Measurements from ENCODE around the gene SP7. TPM values are rescaled to one million over a fixed set of nuclear protein-coding genes. Genes with fewer than 3 reads are reported as not detected.

Gene SP7
- total and polyA plus RNA-seq, 2 experiments from 2014 or later = 0.17 TPM; not detected in 1

DNA sequence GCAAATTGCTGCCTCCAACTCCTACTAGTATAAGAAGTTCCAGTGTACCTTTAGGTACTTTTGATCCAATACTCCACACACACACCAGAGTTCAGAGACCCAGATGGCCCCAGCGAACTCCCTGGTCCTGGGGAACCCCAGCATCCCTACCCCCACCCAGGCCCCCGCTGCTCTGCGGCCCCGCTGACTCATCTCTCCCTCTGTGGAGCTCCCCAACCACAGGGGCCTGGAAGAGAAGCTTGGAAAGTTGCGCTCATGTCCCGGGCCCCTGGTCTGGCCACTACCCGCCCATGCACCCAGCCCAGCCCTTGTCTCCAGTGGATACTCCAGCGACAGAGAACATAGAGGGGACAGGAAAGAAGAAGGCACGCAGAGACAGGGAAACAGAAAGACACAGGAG is 4.2 kb upstream of the SP7 start:
- DNase-seq (ENCODE audit: low spot score) (no peak), ATAC-seq (no peak)
- H3K4me3 Mint-ChIP-seq = no peak overlapping the region
- H3K4me1 Mint-ChIP-seq = peaks cover 21% of the 10 kb centered on the region
- Histone ChIP-seq H3K36me3 (ENCODE audit: insufficient read depth) (no peaks in the 10 kb centered on the region), H3K4me3 (no peak overlapping the region), H3K4me2 (no peak overlapping the region), H3K79me2 (replicated peaks; ENCODE audit: insufficient read depth) (no peaks in the 10 kb centered on the region), H4K20me1 (replicated peaks; ENCODE audit: insufficient read depth) (no peaks in the 10 kb centered on the region), H3F3A (replicated peaks; ENCODE audit: low read depth) (0 out of 2 replicates have a peak, but pooled peaks cover 4% of the 10 kb centered on the region), H3K4me1 (ENCODE audit: insufficient read depth) (peaks cover 34% of the 10 kb centered on the region), H3K9me2 (ENCODE audit: insufficient read depth) (no peaks in the 10 kb centered on the region), H3K27ac (ENCODE audit: low read depth) (no peak overlapping the region), H2AFZ (no peak overlapping the region), H3K27me3 (ENCODE audit: insufficient read depth) (peaks cover 52% of the 10 kb centered on the region)
- no peak for TF ChIP-seq ZNF114 (CRISPR knock-in tag; IDR thresholded peaks at IDR 0.05)
- no peak for TF ChIP-seq NANOG (IDR thresholded peaks at IDR 0.05; ENCODE audit: borderline replicate concordance)
- no peak overlapping the region for H3K27ac Mint-ChIP-seq
- no peaks in the 10 kb centered on the region for H3K9me3 Mint-ChIP-seq
- H3K36me3 Mint-ChIP-seq (ENCODE audit: low read depth) = no peaks in the 10 kb centered on the region
- H3K27me3 Mint-ChIP-seq (ENCODE audit: insufficient read depth, low read depth, poor library complexity) = peaks cover 21% of the 10 kb centered on the region

DNA sequence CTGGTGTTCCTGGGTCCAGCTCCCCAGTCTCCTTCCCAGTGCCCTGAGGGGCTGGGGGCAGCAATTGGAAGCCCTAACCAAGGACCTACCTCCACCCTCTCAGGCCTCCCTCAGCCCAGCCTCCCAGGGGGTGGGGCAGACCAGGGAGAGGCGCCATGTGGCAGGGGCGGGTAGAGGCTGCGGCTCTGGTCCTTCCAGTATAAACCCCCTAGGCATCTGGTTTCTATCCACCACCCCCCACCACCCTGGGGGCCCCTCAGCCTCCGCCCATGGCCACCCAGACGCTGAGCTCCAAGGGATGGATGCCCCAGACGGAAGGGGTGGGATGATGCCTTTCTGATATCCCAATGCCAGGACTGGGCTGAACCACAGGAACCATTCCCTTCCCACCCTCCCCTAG is 2.8 kb upstream of the SP7 start:
- peak overlapping the region; percentile 96 for H2AFZ ChIP-seq
- H3K4me3 ChIP-seq = no peak overlapping the region
- H3K27me3 ChIP-seq (ENCODE audit: insufficient read depth) = peaks cover 46% of the 10 kb centered on the region
- H3K36me3 ChIP-seq (ENCODE audit: insufficient read depth) = no peaks in the 10 kb centered on the region
- H3K27ac ChIP-seq (ENCODE audit: low read depth) = no peak overlapping the region
- Mint-ChIP-seq H3K4me1 (peaks cover 24% of the 10 kb centered on the region), H3K4me3 (no peak overlapping the region), H3K36me3 (ENCODE audit: low read depth) (no peaks in the 10 kb centered on the region), H3K27ac (no peak overlapping the region), H3K27me3 (ENCODE audit: insufficient read depth, low read depth, poor library complexity) (peaks cover 12% of the 10 kb centered on the region), H3K9me3 (no peaks in the 10 kb centered on the region)
- peaks cover 27% of the 10 kb centered on the region for H3K4me1 ChIP-seq (ENCODE audit: insufficient read depth)
- H3K79me2 ChIP-seq (replicated peaks; ENCODE audit: insufficient read depth) = no peaks in the 10 kb centered on the region
- DNase-seq (ENCODE audit: low spot score) (no peak), ATAC-seq (no peak; the same call in 2 of the 3 replicates)
- H3K9me2 ChIP-seq (ENCODE audit: insufficient read depth) = no peaks in the 10 kb centered on the region
- H3F3A ChIP-seq (replicated peaks; ENCODE audit: low read depth) = no peaks in the 10 kb centered on the region
- H3K4me2 ChIP-seq = peak overlapping the region; percentile 22; the same call in 1 of the 2 replicates
- no peaks in the 10 kb centered on the region for H4K20me1 ChIP-seq (replicated peaks; ENCODE audit: insufficient read depth)
- TF ChIP-seq ZNF462 (CRISPR knock-in tag; IDR thresholded peaks at IDR 0.05) (no peak), JUNB (IDR thresholded peaks at IDR 0.05; ENCODE audit: unreplicated experiment) (no peak), ZNF114 (CRISPR knock-in tag; IDR thresholded peaks at IDR 0.05) (no peak), POLR2AphosphoS5 (IDR thresholded peaks at IDR 0.05; ENCODE audit: low read depth) (no peak), ZNF331 (CRISPR knock-in tag; IDR thresholded peaks at IDR 0.05; ENCODE audit: low read depth) (no peak), EZH2phosphoT487 (IDR thresholded peaks at IDR 0.05; ENCODE audit: unreplicated experiment) (no peak), CREB1 (CRISPR knock-in tag; IDR thresholded peaks at IDR 0.05; ENCODE audit: low read depth) (no peak), NANOG (IDR thresholded peaks at IDR 0.05; ENCODE audit: borderline replicate concordance) (no peak), REST (IDR thresholded peaks at IDR 0.05; ENCODE audit: unreplicated experiment) (no peak), EZH2 (IDR thresholded peaks at IDR 0.05; ENCODE audit: low read depth, unreplicated experiment) (no peak), STAT1 (IDR thresholded peaks at IDR 0.05; ENCODE audit: unreplicated experiment) (no peak), ETS1 (IDR thresholded peaks at IDR 0.05) (no peak)
